Activated CD8-positive, alpha-beta memory T cell treated with anti-CD3 and anti-CD28 coated beads, Interleukin-2, amount 10 ng/mL, durations not matched to agents 7 days and 5 days (primary cell): ENCODE results near the gene GNB3. TPM values are rescaled to one million over a fixed set of nuclear protein-coding genes. Genes with fewer than 3 reads are reported as not detected.
"Not testable (repeated sequence)": the region's sequence is repeated elsewhere in the genome, so short reads cannot be mapped to it uniquely, and the experiment has no call there.

Experiments used
- ATAC-seq: fragments of 150-1000 bp; cut with Tn5 transposase; one replicate; pipeline ENCODE4 v1.10.0; 2021; ENCODE audit warnings: moderate library complexity
- CTCF ChIA-PET: fragments of 350-600 bp; sonication (Branson Sonifier 250); formaldehyde crosslinking; loops from one replicate; lab custom pipeline; 2021; ENCODE audit warnings: antibody characterized with exemption; lab: Charles Lee
- DNase-seq: peaks from one replicate; pipeline ENCODE4 v3.0.0-alpha.2; 2020
- H3K27ac Mint-ChIP-seq: one replicate; pipeline ENCODE4 v1.8.0; 2021; ENCODE audit warnings: mild to moderate bottlenecking, mixed read lengths
- H3K27me3 Mint-ChIP-seq: one replicate; pipeline ENCODE4 v1.8.0; 2021; ENCODE audit warnings: mixed read lengths
- H3K36me3 Mint-ChIP-seq: one replicate; pipeline ENCODE4 v1.8.0; 2021; ENCODE audit warnings: mild to moderate bottlenecking, mixed read lengths
- H3K4me1 Mint-ChIP-seq: one replicate; pipeline ENCODE4 v1.8.0; 2021; ENCODE audit warnings: mixed read lengths
- H3K4me3 Mint-ChIP-seq: one replicate; pipeline ENCODE4 v1.8.0; 2021; ENCODE audit warnings: mild to moderate bottlenecking, moderate library complexity, mixed read lengths
- H3K9me3 Mint-ChIP-seq: one replicate; pipeline ENCODE4 v1.8.0; 2022; ENCODE audit warnings: low read depth, mixed read lengths
- total RNA-seq, 2 experiments: library from RNA; stranded (reverse); gene quantifications; one replicate each; pipeline ENCODE4 v1.2.3, GENCODE V29; 2021

Gene GNB3
- total RNA-seq, 2 experiments from 2014 or later, result 0.12 TPM; not detected in 1

DNA sequence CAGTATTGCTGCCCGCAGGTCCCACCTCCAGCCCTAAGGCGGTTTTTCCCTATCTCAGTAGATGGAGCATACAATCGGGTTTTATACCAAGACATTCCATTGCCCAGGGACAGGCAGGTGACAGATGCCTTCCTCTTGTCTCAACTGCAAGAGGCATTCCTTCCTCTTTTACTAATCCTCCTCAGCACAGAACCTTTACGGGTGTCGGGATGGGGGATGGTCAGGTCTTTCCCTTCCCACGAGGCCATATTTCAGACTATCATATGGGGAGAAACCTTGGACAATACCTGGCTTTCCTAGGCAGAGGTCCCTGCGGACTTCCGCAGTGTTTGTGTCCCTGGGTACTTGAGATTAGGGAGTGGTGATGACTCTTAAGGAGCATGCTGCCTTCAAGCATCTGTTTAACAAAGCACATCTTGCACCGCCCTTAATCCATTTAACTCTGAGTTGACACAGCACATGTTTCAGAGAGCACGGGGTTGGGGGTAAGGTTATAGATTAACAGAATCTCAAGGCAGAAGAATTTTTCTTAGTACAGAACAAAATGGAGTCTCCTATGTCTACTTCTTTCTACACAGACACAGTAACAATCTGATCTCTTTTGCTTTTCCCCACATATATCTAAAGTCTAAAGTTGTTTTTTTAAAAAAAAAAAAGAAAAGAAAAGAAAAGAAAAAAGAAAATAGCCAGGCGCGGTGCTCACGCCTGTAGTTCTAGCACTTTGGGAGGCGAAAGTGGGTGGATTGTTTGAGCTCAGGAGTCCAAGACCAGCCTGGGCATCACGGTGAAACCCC, 45.7 kb downstream of the GNB3 start:
- not testable (repeated sequence) for H3K9me3 Mint-ChIP-seq, H3K27me3 Mint-ChIP-seq, ATAC-seq, H3K4me3 Mint-ChIP-seq, DNase-seq, H3K27ac Mint-ChIP-seq
- CTCF ChIA-PET, result interaction anchor here (1.0 to 1.6 kb wide), 2 partner anchors 14 to 34 kb away, joined by 3 to 7 read pairs; partner anchors contain the start of gene SPSB2
- peaks cover 15% of the 10 kb centered on the region for H3K36me3 Mint-ChIP-seq
- peaks cover 17% of the 10 kb centered on the region for H3K4me1 Mint-ChIP-seq

- no peaks in the 10 kb centered on the region for H3K27me3 Mint-ChIP-seq
- no peak overlapping the region for H3K27ac Mint-ChIP-seq
- CTCF ChIA-PET, result interaction anchor here (0.8 to 1.6 kb wide), 2 partner anchors 15 to 20 kb away, joined by 3 to 7 read pairs; partner anchors contain the start of gene SPSB2
- ATAC-seq (no peak), DNase-seq (no peak)
- H3K4me3 Mint-ChIP-seq, result no peak overlapping the region
- H3K9me3 Mint-ChIP-seq, result no peaks in the 10 kb centered on the region
- peaks cover 15% of the 10 kb centered on the region for H3K36me3 Mint-ChIP-seq
- peaks cover 26% of the 10 kb centered on the region for H3K4me1 Mint-ChIP-seq
These were observed 46.7 kb downstream of the GNB3 start for GRCh38 chr12:6887460-6887859.

- H3K4me3 Mint-ChIP-seq, result no peak overlapping the region
These were observed 47.6 kb downstream of the GNB3 start for GRCh38 chr12:6888360-6888759.

DNA sequence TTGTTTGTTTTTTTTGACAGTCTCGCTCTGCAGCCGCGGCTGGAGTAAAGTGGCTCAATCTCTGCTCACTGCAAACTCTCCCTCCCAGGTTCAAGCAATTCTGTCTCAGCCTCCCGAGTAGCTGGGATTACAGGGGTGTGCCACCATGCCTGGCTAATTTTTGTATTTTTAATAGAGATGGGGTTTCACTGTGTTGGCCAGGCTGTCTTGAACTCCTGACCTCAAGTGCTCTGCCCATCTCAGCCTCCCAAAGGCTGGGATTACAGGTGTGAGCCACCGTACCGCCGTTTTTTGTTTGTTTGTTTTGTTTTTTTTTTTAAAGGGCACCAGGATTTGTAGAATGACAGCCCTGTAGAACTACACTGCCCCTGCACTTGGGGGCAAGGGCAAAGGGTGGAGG, 48.1 kb downstream of the GNB3 start:
- Mint-ChIP-seq H3K27ac (peak overlapping the region; percentile 49), H3K36me3 (peaks cover 16% of the 10 kb centered on the region), H3K4me1 (peaks cover 29% of the 10 kb centered on the region)
- ATAC-seq, H3K9me3 Mint-ChIP-seq, DNase-seq, H3K27me3 Mint-ChIP-seq, H3K4me3 Mint-ChIP-seq: not testable (repeated sequence)
- CTCF ChIA-PET, result interaction anchor here (1.4 kb wide), 1 partner anchor 16 kb away, joined by 11 read pairs; the partner anchor contains the start of gene SPSB2

More at GRCh38 chr12:6888360-6888759, 47.6 kb downstream of the GNB3 start:
- CTCF ChIA-PET, result interaction anchor here (0.8 kb wide), 1 partner anchor 21 kb away, joined by 3 read pairs; no protein-coding TSS in a partner anchor
- Mint-ChIP-seq H3K27ac (peak overlapping the region; percentile 49), H3K4me1 (peaks cover 29% of the 10 kb centered on the region), H3K27me3 (no peaks in the 10 kb centered on the region), H3K9me3 (no peaks in the 10 kb centered on the region), H3K36me3 (peaks cover 16% of the 10 kb centered on the region)
- no peak for DNase-seq
- no peak for ATAC-seq

DNA sequence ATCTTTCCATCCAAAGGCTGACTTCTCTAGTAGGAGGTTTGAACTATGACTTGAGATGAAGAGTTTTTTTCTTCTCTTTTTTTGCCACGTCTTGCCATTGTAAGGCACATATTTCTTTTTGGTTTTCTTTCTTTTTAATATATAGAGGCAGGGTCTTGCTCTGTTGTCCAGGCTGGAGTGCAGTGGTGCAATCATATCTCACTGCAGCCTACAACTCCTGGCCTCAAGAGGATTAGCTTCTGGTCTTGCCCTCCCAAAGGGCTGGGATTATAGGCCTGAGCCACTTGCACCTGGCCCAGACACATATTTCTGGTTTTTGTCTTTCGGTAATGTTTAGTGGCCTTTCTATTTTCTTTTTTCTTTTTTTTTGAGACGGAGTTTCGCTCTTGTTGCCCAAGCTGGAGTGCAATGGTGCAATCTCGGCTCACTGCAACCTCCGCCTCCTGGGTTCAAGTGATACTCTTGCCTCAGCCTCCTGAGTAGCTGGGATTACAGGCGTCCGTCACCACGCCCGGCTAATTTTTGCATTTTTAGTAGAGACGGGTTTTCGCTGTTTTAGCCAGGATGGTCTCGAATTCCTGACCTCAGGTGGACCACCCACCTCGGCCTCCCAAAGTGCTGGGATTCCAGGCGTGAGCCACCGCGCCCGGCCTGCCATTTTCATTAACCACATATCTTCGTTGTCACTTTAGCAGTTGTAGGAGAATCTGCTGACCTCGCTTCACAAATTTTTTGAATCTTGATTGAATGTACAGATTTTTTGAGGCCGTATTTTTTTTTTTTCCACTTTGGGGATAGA, 49.2 kb downstream of the GNB3 start:
- not testable (repeated sequence) for DNase-seq, ATAC-seq, H3K27me3 Mint-ChIP-seq, H3K9me3 Mint-ChIP-seq
- H3K4me1 Mint-ChIP-seq, result peaks cover 29% of the 10 kb centered on the region
- CTCF ChIA-PET, result interaction anchor here (1.0 to 1.4 kb wide), 2 partner anchors 17 to 20 kb away, joined by 4 to 11 read pairs; partner anchors contain the start of gene SPSB2
- peak overlapping the region; percentile 80 for H3K4me3 Mint-ChIP-seq
- H3K27ac Mint-ChIP-seq, result peak overlapping the region; percentile 93
- peaks cover 11% of the 10 kb centered on the region for H3K36me3 Mint-ChIP-seq

GRCh38 chr12:6890789-6891645, 50.3 kb downstream of the GNB3 start:
- H3K4me1 Mint-ChIP-seq, result peaks cover 29% of the 10 kb centered on the region
- DNase-seq, result peak; percentile 99
- H3K4me3 Mint-ChIP-seq, result peak overlapping the region; percentile 80
- peak overlapping the region; percentile 93 for H3K27ac Mint-ChIP-seq
- peak; percentile 95 for ATAC-seq
- CTCF ChIA-PET, result interaction anchor here (0.8 to 5.2 kb wide), 34 partner anchors 9 to 220 kb away, joined by 3 to 90 read pairs (median 5); partner anchors contain the start of genes C12orf57, CDCA3, COPS7A and ENO2
- peaks cover 9% of the 10 kb centered on the region for H3K36me3 Mint-ChIP-seq
- no peaks in the 10 kb centered on the region for H3K27me3 Mint-ChIP-seq
- H3K9me3 Mint-ChIP-seq, result no peaks in the 10 kb centered on the region

DNA sequence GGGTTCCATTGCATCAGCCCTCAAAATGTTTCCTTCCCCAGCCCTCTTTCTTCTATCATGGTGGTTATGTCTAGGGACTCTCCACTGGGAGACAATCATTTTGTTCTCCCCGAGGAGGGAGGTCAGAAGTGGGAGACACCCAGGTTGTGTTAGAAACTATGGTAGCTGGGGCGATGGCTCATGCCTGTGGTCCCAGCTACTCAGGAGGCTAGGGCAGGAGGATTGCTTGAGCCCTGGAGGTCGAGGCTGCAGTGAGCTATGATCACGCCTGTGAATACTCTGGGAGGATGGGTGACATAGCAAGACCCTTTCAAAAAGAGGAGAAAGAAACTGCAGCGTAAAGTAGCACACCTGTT, 50.9 kb downstream of the GNB3 start:
- peaks cover 9% of the 10 kb centered on the region for H3K36me3 Mint-ChIP-seq
- H3K4me1 Mint-ChIP-seq, result peaks cover 29% of the 10 kb centered on the region
- CTCF ChIA-PET, result interaction anchor here (0.8 to 5.2 kb wide), 32 partner anchors 8 to 220 kb away, joined by 3 to 90 read pairs (median 5); partner anchors contain the start of genes C12orf57, CDCA3, ENO2 and LPCAT3
- H3K27me3 Mint-ChIP-seq, result no peaks in the 10 kb centered on the region
- peak overlapping the region; percentile 80 for H3K4me3 Mint-ChIP-seq
- DNase-seq (no peak), ATAC-seq (peak; percentile 3)
- H3K9me3 Mint-ChIP-seq, result no peaks in the 10 kb centered on the region
- peak overlapping the region; percentile 93 for H3K27ac Mint-ChIP-seq

DNA sequence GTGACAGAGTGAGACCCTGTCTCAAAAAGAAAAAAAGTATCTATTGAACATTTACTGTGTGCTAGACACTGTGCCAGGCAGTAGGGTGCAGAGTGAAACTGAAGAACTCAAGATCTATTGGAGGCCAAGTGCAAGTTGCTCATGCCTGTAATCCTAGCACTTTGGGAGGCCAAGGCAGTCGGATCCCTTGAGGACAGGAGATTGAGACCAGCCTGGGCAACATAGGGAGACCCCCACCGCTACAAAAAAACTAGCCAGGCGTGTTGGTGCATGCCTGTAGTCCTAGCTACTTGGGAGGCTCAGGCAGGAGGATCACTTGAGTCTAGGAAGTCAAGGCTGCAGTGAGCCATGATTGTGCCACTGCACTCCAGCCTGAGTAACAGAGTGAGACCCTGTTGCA, 52.0 kb downstream of the GNB3 start:
- Mint-ChIP-seq H3K4me3 (peak overlapping the region; percentile 52), H3K27ac (peak overlapping the region; percentile 56), H3K4me1 (peaks cover 29% of the 10 kb centered on the region)
- not testable (repeated sequence) for H3K9me3 Mint-ChIP-seq, H3K27me3 Mint-ChIP-seq, ATAC-seq, DNase-seq, H3K36me3 Mint-ChIP-seq
- CTCF ChIA-PET, result interaction anchor here (1.7 to 5.2 kb wide), 9 partner anchors 11 to 72 kb away, joined by 6 to 90 read pairs (median 16); partner anchors contain the start of genes LRRC23, SPSB2 and TPI1

GRCh38 chr12:6894321-6894720, 53.6 kb downstream of the GNB3 start:
- Mint-ChIP-seq H3K4me3 (no peak overlapping the region), H3K27me3 (no peaks in the 10 kb centered on the region), H3K36me3 (peaks cover 5% of the 10 kb centered on the region), H3K9me3 (no peaks in the 10 kb centered on the region), H3K27ac (no peak overlapping the region), H3K4me1 (peaks cover 23% of the 10 kb centered on the region)
- DNase-seq (no peak), ATAC-seq (no peak)
- CTCF ChIA-PET, result interaction anchor here (0.7 to 5.2 kb wide), 4 partner anchors 10 to 295 kb away, joined by 4 to 90 read pairs (median 4); partner anchors contain the start of genes LRRC23 and SPSB2

Other genes with a start within 250 kb of the GNB3 start
- 100 to 1,000 TPM; 288 to 320 TPM for gene CHD4, start 233.5 kb upstream of the GNB3 start, total RNA-seq
- 10 to 100 TPM; 15.8 to 18.5 TPM for gene LPAR5, start 205.0 kb upstream of the GNB3 start, total RNA-seq
- gene ACRBP, start 193.5 kb upstream of the GNB3 start, total RNA-seq, result 1 to 10 TPM; 1.1 to 2.0 TPM
- gene ING4, start 177.8 kb upstream of the GNB3 start, total RNA-seq, result 10 to 100 TPM; 26.0 to 26.3 TPM
- 10 to 100 TPM; 76.3 to 76.4 TPM for gene ZNF384, start 151.6 kb upstream of the GNB3 start, total RNA-seq
- not detected for gene PIANP, start 140.1 kb upstream of the GNB3 start, total RNA-seq
- gene COPS7A, start 116.9 kb upstream of the GNB3 start, total RNA-seq, result 10 to 100 TPM; 28.2 to 30.0 TPM
- 100 to 1,000 TPM; 102 to 113 TPM for gene MLF2, start 87.8 kb upstream of the GNB3 start, total RNA-seq
- gene PTMS, start 74.6 kb upstream of the GNB3 start, total RNA-seq, result 100 to 1,000 TPM; 131 to 142 TPM
- gene LAG3, start 68.4 kb upstream of the GNB3 start, total RNA-seq, result 100 to 1,000 TPM; 320 to 420 TPM
- gene CD4, start 51.4 kb upstream of the GNB3 start, total RNA-seq, result 1 to 10 TPM in 1 of 2 experiments, under 1 TPM in 1; 0.82 to 1.8 TPM
- gene GPR162, start 19.1 kb upstream of the GNB3 start, total RNA-seq, result under 1 TPM in 1 of 2 experiments, not detected in 1; 0.82 TPM
- under 1 TPM; 0.23 to 0.99 TPM for gene P3H3, start 12.5 kb upstream of the GNB3 start, total RNA-seq
- gene CDCA3, start 10.4 kb downstream of the GNB3 start, total RNA-seq, result 100 to 1,000 TPM in 1 of 2 experiments, 10 to 100 TPM in 1; 89.1 to 125 TPM
- 100 to 1,000 TPM in 1 of 2 experiments, 10 to 100 TPM in 1; 98.8 to 129 TPM for gene USP5, start 11.2 kb downstream of the GNB3 start, total RNA-seq
- 1,000 to 10,000 TPM; 1,086 to 1,277 TPM for gene TPI1, start 26.6 kb downstream of the GNB3 start, total RNA-seq
- 10 to 100 TPM; 10.5 to 14.4 TPM for gene SPSB2, start 32.4 kb downstream of the GNB3 start, total RNA-seq
- gene LRRC23, start 63.9 kb downstream of the GNB3 start, total RNA-seq, result 1 to 10 TPM; 4.9 to 8.7 TPM
- 100 to 1,000 TPM; 106 to 171 TPM for gene ENO2, start 73.7 kb downstream of the GNB3 start, total RNA-seq
- 10 to 100 TPM; 38.3 to 40.1 TPM for gene ATN1, start 87.0 kb downstream of the GNB3 start, total RNA-seq
- gene RNU7-1, start 102.9 kb downstream of the GNB3 start, total RNA-seq, result not detected
- gene C12orf57, start 103.1 kb downstream of the GNB3 start, total RNA-seq, result 100 to 1,000 TPM; 120 to 132 TPM
- gene PTPN6, start 110.4 kb downstream of the GNB3 start, total RNA-seq, result 100 to 1,000 TPM; 283 to 367 TPM
- 100 to 1,000 TPM; 211 to 271 TPM for gene PHB2, start 129.7 kb downstream of the GNB3 start, total RNA-seq
- gene EMG1, start 130.0 kb downstream of the GNB3 start, total RNA-seq, result 10 to 100 TPM; 59.9 to 69.5 TPM
- gene LPCAT3, start 177.6 kb downstream of the GNB3 start, total RNA-seq, result 10 to 100 TPM; 29.3 to 32.0 TPM
- 1 to 10 TPM; 1.6 to 2.5 TPM for gene C1S, start 219.8 kb downstream of the GNB3 start, total RNA-seq